ENCODE measurements around the gene PBOV1.

DNA sequence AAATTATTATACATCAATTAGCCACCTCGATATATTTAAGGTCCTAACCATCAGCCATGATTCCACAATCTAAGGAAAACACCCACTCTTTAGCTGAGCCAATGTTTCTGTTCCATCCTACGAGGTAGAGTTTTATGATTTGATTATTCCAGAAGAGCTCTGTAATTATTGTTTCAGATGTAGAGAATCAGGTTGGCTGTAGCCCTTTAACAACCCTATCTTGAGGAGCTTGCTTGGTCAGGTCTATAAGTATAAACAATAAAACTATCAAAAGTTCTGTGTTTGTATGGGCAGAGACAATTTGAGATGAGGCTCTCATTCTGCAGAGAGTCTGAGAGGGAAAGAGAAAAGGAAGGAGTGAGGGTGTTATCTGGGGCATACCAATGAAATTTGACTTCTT, at the start of gene PBOV1:
- no peak for TF ChIP-seq POLR2A (IDR thresholded peaks at IDR 0.05)
- TF ChIP-seq, protein P1, sequence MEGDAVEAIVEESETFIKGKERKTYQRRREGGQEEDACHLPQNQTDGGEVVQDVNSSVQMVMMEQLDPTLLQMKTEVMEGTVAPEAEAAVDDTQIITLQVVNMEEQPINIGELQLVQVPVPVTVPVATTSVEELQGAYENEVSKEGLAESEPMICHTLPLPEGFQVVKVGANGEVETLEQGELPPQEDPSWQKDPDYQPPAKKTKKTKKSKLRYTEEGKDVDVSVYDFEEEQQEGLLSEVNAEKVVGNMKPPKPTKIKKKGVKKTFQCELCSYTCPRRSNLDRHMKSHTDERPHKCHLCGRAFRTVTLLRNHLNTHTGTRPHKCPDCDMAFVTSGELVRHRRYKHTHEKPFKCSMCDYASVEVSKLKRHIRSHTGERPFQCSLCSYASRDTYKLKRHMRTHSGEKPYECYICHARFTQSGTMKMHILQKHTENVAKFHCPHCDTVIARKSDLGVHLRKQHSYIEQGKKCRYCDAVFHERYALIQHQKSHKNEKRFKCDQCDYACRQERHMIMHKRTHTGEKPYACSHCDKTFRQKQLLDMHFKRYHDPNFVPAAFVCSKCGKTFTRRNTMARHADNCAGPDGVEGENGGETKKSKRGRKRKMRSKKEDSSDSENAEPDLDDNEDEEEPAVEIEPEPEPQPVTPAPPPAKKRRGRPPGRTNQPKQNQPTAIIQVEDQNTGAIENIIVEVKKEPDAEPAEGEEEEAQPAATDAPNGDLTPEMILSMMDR (IDR thresholded peaks at IDR 0.05) = no peak
